ENCODE data around the gene PDZD11. TPM values are rescaled to one million over a fixed set of nuclear protein-coding genes. Genes with fewer than 3 reads are reported as not detected.
"Not testable (repeated sequence)": the region's sequence is repeated elsewhere in the genome, so short reads cannot be mapped to it uniquely, and the experiment has no call there.

The PDZD11 gene
- total RNA-seq, 1 experiment from 2014 or later = 83.0 TPM

- Histone ChIP-seq H3K4me2 (ENCODE audit: low read length) (no peak overlapping the region), H3K36me3 (ENCODE audit: low read depth, low read length) (peaks cover 6% of the 10 kb centered on the region), H4K20me1 (ENCODE audit: low read length) (no peaks in the 10 kb centered on the region), H3K4me1 (ENCODE audit: insufficient read depth, low read length) (no peaks in the 10 kb centered on the region), H3F3A (ENCODE audit: low read length, unreplicated experiment) (no peaks in the 10 kb centered on the region), H3K27me3 (ENCODE audit: low read length) (no peaks in the 10 kb centered on the region), H2AFZ (ENCODE audit: low read length) (no peak overlapping the region), H3K9me3 (ENCODE audit: low read length) (no peaks in the 10 kb centered on the region), H3K9me2 (replicated peaks; ENCODE audit: low read length) (no peaks in the 10 kb centered on the region), H3K9ac (ENCODE audit: low read length) (no peak overlapping the region), H3K4me3 (ENCODE audit: low read length) (no peak overlapping the region), H3K79me2 (ENCODE audit: low read length) (no peaks in the 10 kb centered on the region), H3K27ac (ENCODE audit: low read length) (no peak overlapping the region)
- CTCF ChIA-PET = no interaction called here
- no TSS peak for BruUV-seq (replicated peaks)
- intact Hi-C loops (cut with micrococcal nuclease) = no loop called here
- POLR2A ChIA-PET (ENCODE audit: unreplicated experiment) = interaction anchor here (0.7 kb wide), 1 partner anchor 229 kb away, joined by 5 read pairs; no protein-coding TSS in a partner anchor
- TF ChIP-seq EZH2phosphoT487 (IDR thresholded peaks at IDR 0.05; ENCODE audit: borderline replicate concordance, low read length) = no peak
- no peak for TF ChIP-seq CTCF (conservative IDR thresholded peaks at IDR 0.05; ENCODE audit: low read depth, low read length)
- no peak for TF ChIP-seq EZH2 (IDR thresholded peaks at IDR 0.05; ENCODE audit: low read length, unreplicated experiment)
- ATAC-seq (no peak), DNase-seq (no peak)
Measured at GRCh38 chrX:70324326-70324725, 34.6 kb upstream of the PDZD11 start.

- H3K4me3 ChIP-seq (ENCODE audit: low read length); H3K9me2 ChIP-seq (replicated peaks; ENCODE audit: low read length); ATAC-seq; H3K27me3 ChIP-seq (ENCODE audit: low read length); H4K20me1 ChIP-seq (ENCODE audit: low read length); intact Hi-C loops (cut with micrococcal nuclease); H3K79me2 ChIP-seq (ENCODE audit: low read length); H3K4me1 ChIP-seq (ENCODE audit: insufficient read depth, low read length); BruUV-seq (replicated peaks); H3K9ac ChIP-seq (ENCODE audit: low read length); CTCF ChIA-PET; DNase-seq; H3K27ac ChIP-seq (ENCODE audit: low read length); H3F3A ChIP-seq (ENCODE audit: low read length, unreplicated experiment); H3K36me3 ChIP-seq (ENCODE audit: low read depth, low read length); H2AFZ ChIP-seq (ENCODE audit: low read length); H3K9me3 ChIP-seq (ENCODE audit: low read length); H3K4me2 ChIP-seq (ENCODE audit: low read length): not testable (repeated sequence)
- POLR2A ChIA-PET (ENCODE audit: unreplicated experiment) = interaction anchor here (0.7 kb wide), 1 partner anchor 230 kb away, joined by 5 read pairs; no protein-coding TSS in a partner anchor
Measured at GRCh38 chrX:70323628-70324027, 33.9 kb upstream of the PDZD11 start.

GRCh38 chrX:70322784-70323183 is 33.1 kb upstream of the PDZD11 start:
- no peak overlapping the region for H3K9ac ChIP-seq (ENCODE audit: low read length)
- no peaks in the 10 kb centered on the region for H3K9me3 ChIP-seq (ENCODE audit: low read length)
- H3K4me1 ChIP-seq (ENCODE audit: insufficient read depth, low read length) = no peaks in the 10 kb centered on the region
- 0 out of 2 replicates have a peak, but pooled peaks cover 6% of the 10 kb centered on the region for H3K79me2 ChIP-seq (ENCODE audit: low read length)
- BruUV-seq (replicated peaks) = no TSS peak
- H3K4me3 ChIP-seq (ENCODE audit: low read length) = no peak overlapping the region
- H3K9me2 ChIP-seq (replicated peaks; ENCODE audit: low read length) = no peaks in the 10 kb centered on the region
- DNase-seq = no peak
- H3K36me3 ChIP-seq (ENCODE audit: low read depth, low read length) = peaks cover 5% of the 10 kb centered on the region
- no peaks in the 10 kb centered on the region for H3K27me3 ChIP-seq (ENCODE audit: low read length)
- POLR2A ChIA-PET (ENCODE audit: unreplicated experiment) = no interaction called here
- no peak overlapping the region for H3K27ac ChIP-seq (ENCODE audit: low read length)
- H4K20me1 ChIP-seq (ENCODE audit: low read length) = 0 out of 2 replicates have a peak, but pooled peaks cover 4% of the 10 kb centered on the region
- no peak for ATAC-seq
- H2AFZ ChIP-seq (ENCODE audit: low read length) = no peak overlapping the region
- H3K4me2 ChIP-seq (ENCODE audit: low read length) = no peak overlapping the region
- CTCF ChIA-PET = no interaction called here
- H3F3A ChIP-seq (ENCODE audit: low read length, unreplicated experiment) = no peaks in the 10 kb centered on the region
- TF ChIP-seq EZH2phosphoT487 (IDR thresholded peaks at IDR 0.05; ENCODE audit: borderline replicate concordance, low read length) = no peak
- TF ChIP-seq CTCF (conservative IDR thresholded peaks at IDR 0.05; ENCODE audit: low read depth, low read length) = no peak
- no peak for TF ChIP-seq EZH2 (IDR thresholded peaks at IDR 0.05; ENCODE audit: low read length, unreplicated experiment)
- intact Hi-C loops (cut with micrococcal nuclease) = no loop called here
